Right renal pelvis (tissue), 4 donors: ENCODE results near the gene AKAP6. TPM values are rescaled to one million over a fixed set of nuclear protein-coding genes. Genes with fewer than 3 reads are reported as not detected.
"Not testable (repeated sequence)": the region's sequence is repeated elsewhere in the genome, so short reads cannot be mapped to it uniquely, and the experiment has no call there.

Experiments used
- DNase-seq, 4 donors: peaks; one replicate each; pipeline ENCODE4 v3.0.0-alpha.2; 2013; ENCODE audit warnings: low read depth in 4 of 4, low spot score in 3 of 4, missing footprints in 1 of 4
- polyA plus RNA-seq, 4 donors: library from polyadenylated mRNA; unstranded; fragments of 120-200 nt; gene quantifications; one replicate each; pipeline ENCODE4 v1.2.1, GENCODE V29; 2013; ENCODE audit not compliant: insufficient read length in 4 of 4

AKAP6 gene
- polyA plus RNA-seq, 4 donors: 2.8 to 3.7 (median 3.1) TPM

GRCh38 chr14:32366986-32367385, 37.9 kb downstream of the AKAP6 start:
- no peak for DNase-seq

- no peak for DNase-seq
These were observed 38.4 kb downstream of the AKAP6 start for GRCh38 chr14:32367516-32367915.

- no peak for DNase-seq
These were observed 39.0 kb downstream of the AKAP6 start for GRCh38 chr14:32368107-32368506.

GRCh38 chr14:32370714-32371113, 41.6 kb downstream of the AKAP6 start:
- no peak for DNase-seq

- no peak for DNase-seq
These were observed 43.1 kb downstream of the AKAP6 start for GRCh38 chr14:32372154-32372553.

GRCh38 chr14:32373174-32373573, 44.1 kb downstream of the AKAP6 start:
- DNase-seq: not testable (repeated sequence)

GRCh38 chr14:32374155-32374554, 45.1 kb downstream of the AKAP6 start:
- DNase-seq: no peak

- DNase-seq: no peak
These were observed 46.6 kb downstream of the AKAP6 start for GRCh38 chr14:32375663-32376062.

- DNase-seq: no peak
These were observed 48.0 kb downstream of the AKAP6 start for GRCh38 chr14:32377046-32377646.

- DNase-seq: no peak
These were observed 49.2 kb downstream of the AKAP6 start for GRCh38 chr14:32378284-32378683.

GRCh38 chr14:32379447-32379846, 50.3 kb downstream of the AKAP6 start:
- no peak for DNase-seq

GRCh38 chr14:32381869-32382268, 52.8 kb downstream of the AKAP6 start:
- no peak for DNase-seq

GRCh38 chr14:32382704-32383103, 53.6 kb downstream of the AKAP6 start:
- DNase-seq: no peak

- DNase-seq: no peak
These were observed 54.4 kb downstream of the AKAP6 start for GRCh38 chr14:32383364-32384009.

- no peak for DNase-seq
These were observed 55.4 kb downstream of the AKAP6 start for GRCh38 chr14:32384464-32384863.

GRCh38 chr14:32387295-32387694, 58.2 kb downstream of the AKAP6 start:
- not testable (repeated sequence) for DNase-seq

- no peak for DNase-seq
These were observed 64.0 kb downstream of the AKAP6 start for GRCh38 chr14:32393119-32393518.

GRCh38 chr14:32394038-32394437, 64.9 kb downstream of the AKAP6 start:
- DNase-seq: no peak

- DNase-seq: no peak
These were observed 67.8 kb downstream of the AKAP6 start for GRCh38 chr14:32396885-32397284.

GRCh38 chr14:32397861-32398640, 69.0 kb downstream of the AKAP6 start:
- DNase-seq: no peak

GRCh38 chr14:32399920-32400319, 70.8 kb downstream of the AKAP6 start:
- no peak for DNase-seq

GRCh38 chr14:32400480-32400879, 71.4 kb downstream of the AKAP6 start:
- DNase-seq: no peak
